ENCODE data around the gene CPNE6. TPM values are rescaled to one million over a fixed set of nuclear protein-coding genes. Genes with fewer than 3 reads are reported as not detected.

CPNE6 gene
- total and polyA plus RNA-seq, 2 of the 13 experiments (the other 11 are each of a cell fraction or from before 2014, with no cell fraction given), result not detected

- peak; percentile 43; the same call in 1 of the 2 replicates for TF ChIP-seq ARID4A (CRISPR knock-in tag; IDR thresholded peaks at IDR 0.05; ENCODE audit: borderline replicate concordance)
- TF ChIP-seq HMG20B (CRISPR knock-in tag; conservative IDR thresholded peaks at IDR 0.05), result 0 out of 2 replicates have a peak, but pooled peaks have one; percentile 28
- TF ChIP-seq ZNF230 (CRISPR knock-in tag; IDR thresholded peaks at IDR 0.05), result no peak
- TF ChIP-seq CEBPG (CRISPR knock-in tag; IDR thresholded peaks at IDR 0.05), result peak; percentile 90
- TF ChIP-seq FOSL2 (CRISPR knock-in tag; IDR thresholded peaks at IDR 0.05), result 0 out of 2 replicates have a peak, but pooled peaks have one; percentile 25
- TF ChIP-seq ZNF121 (CRISPR knock-in tag; IDR thresholded peaks at IDR 0.05), result peak; percentile 34; the same call in 1 of the 2 replicates
These were observed 38.7 kb downstream of the CPNE6 start (continued) for GRCh38 chr14:24110060-24110459.

DNA sequence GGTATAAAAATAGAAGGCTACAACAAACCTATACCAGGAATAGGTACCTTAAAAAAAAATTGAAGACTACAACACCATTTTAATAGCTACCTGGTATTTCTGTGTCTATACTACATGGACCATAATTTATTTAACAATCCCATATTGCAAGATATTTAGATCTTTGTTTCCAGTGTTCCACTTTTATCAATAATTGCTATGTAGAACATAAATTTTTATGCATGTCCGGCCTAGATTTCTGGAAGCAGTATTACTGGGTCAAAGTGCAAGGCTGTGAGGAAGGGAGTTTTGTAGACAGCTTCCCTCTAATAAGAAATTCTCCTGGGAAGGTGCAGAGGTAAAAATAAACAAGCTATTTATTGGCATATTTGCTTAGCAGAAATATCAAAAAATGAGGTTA lies 39.2 kb downstream of the CPNE6 start:
- no peak for ATAC-seq
- Histone ChIP-seq H3K4me2 (ENCODE audit: low read depth, low read length) (peak overlapping the region; percentile 26), H3K36me3 (replicated peaks in 1 of 2; ENCODE audit: control insufficient read depth in 1 of 2, insufficient read depth in 2 of 2, low read length in 2 of 2) (no peaks in the 10 kb centered on the region), H4K20me1 (ENCODE audit: insufficient read depth, low read length) (no peaks in the 10 kb centered on the region), H3K27ac (ENCODE audit: extremely low read length, insufficient read depth, low read length) (peak overlapping the region; percentile 4), H3K4me1 (ENCODE audit: insufficient read depth, low read length) (peaks cover 59% of the 10 kb centered on the region), H3K27me3 (ENCODE audit: control insufficient read depth in 1 of 2, insufficient read depth in 2 of 2, low read length in 2 of 2) (no peaks in the 10 kb centered on the region; a peak in 1 of 5 replicates), H3K4me3 (replicated peaks in 1 of 3; ENCODE audit: insufficient read depth in 1 of 3, low read depth in 2 of 3, low read length in 3 of 3) (no peak overlapping the region; a peak in 1 of 6 replicates), H2AFZ (ENCODE audit: low read length) (no peak overlapping the region), H3K79me2 (ENCODE audit: insufficient read depth, low read length) (peaks cover 7% of the 10 kb centered on the region), H3K9me3 (ENCODE audit: low read length) (no peaks in the 10 kb centered on the region), H3K9ac (ENCODE audit: insufficient read depth, low read depth, low read length) (no peak overlapping the region)
- DNase-seq (ENCODE audit: low spot score), result no peak
- in situ Hi-C loops (cut with HindIII; ENCODE audit: extremely low pct_ligation_motif_present, low pct_unique_long_range_greater_than_20kb) (loop anchor here (25.0 kb wide), 1 partner anchor 1523 kb away; the partner anchor contains the start of genes ABHD4 and DAD1), intact Hi-C loops (cut with micrococcal nuclease; ENCODE audit: unreplicated experiment) (loop anchor here (10.0 kb wide), 2 partner anchors 806 to 1016 kb away; partner anchors contain the start of genes ACIN1, BCL2L2, C14orf119 and PPP1R3E)
- CTCF ChIA-PET (ENCODE audit: low intra/inter-chr PET ratio, low total read pairs), result interaction anchor here (1.1 to 5.4 kb wide), 2 partner anchors 50 to 51 kb away, joined by 4 to 86 read pairs; partner anchors contain the start of gene IRF9
- no peak for FAIRE-seq
- no TSS peak for BruUV-seq (replicated peaks)
- WGBS (ENCODE audit: low lambda C conversion rate), result 63% methylated on average over 1 of the region's 1 CpG
- POLR2A ChIA-PET, result interaction anchor here (1.1 to 11.8 kb wide), 8 partner anchors 15 to 160 kb away, joined by 4 to 594 read pairs (median 22); partner anchors contain the start of genes CHMP4A, EMC9, FITM1 and IRF9
- TF ChIP-seq, protein P1, sequence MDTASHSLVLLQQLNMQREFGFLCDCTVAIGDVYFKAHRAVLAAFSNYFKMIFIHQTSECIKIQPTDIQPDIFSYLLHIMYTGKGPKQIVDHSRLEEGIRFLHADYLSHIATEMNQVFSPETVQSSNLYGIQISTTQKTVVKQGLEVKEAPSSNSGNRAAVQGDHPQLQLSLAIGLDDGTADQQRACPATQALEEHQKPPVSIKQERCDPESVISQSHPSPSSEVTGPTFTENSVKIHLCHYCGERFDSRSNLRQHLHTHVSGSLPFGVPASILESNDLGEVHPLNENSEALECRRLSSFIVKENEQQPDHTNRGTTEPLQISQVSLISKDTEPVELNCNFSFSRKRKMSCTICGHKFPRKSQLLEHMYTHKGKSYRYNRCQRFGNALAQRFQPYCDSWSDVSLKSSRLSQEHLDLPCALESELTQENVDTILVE (CRISPR knock-in tag; IDR thresholded peaks at IDR 0.05), result 0 out of 2 replicates have a peak, but pooled peaks have one; percentile 9
- TF ChIP-seq RXRB (CRISPR knock-in tag; IDR thresholded peaks at IDR 0.05; ENCODE audit: borderline replicate concordance), result 0 out of 2 replicates have a peak, but pooled peaks have one; percentile 9
- peak; percentile 17; the same call in 1 of the 2 replicates for TF ChIP-seq NR2F6 (IDR thresholded peaks at IDR 0.05)
- TF ChIP-seq NR2F6 (CRISPR knock-in tag; IDR thresholded peaks at IDR 0.05), result no peak
- no peak for TF ChIP-seq ZNF30 (CRISPR knock-in tag; IDR thresholded peaks at IDR 0.05)
- no peak for TF ChIP-seq SOX6 (IDR thresholded peaks at IDR 0.05)
- no peak for TF ChIP-seq SOX6 (CRISPR knock-in tag; IDR thresholded peaks at IDR 0.05)
- peak; percentile 32; the same call in 1 of the 2 replicates for TF ChIP-seq MTF2 (CRISPR knock-in tag; IDR thresholded peaks at IDR 0.05; ENCODE audit: borderline replicate concordance)
- TF ChIP-seq FOXA3 (CRISPR knock-in tag; IDR thresholded peaks at IDR 0.05), result peak; percentile 30; the same call in 1 of the 2 replicates
- TF ChIP-seq ARNT2 (CRISPR knock-in tag; IDR thresholded peaks at IDR 0.05; ENCODE audit: low read depth), result 0 out of 2 replicates have a peak, but pooled peaks have one; percentile 41
- TF ChIP-seq, protein P2, sequence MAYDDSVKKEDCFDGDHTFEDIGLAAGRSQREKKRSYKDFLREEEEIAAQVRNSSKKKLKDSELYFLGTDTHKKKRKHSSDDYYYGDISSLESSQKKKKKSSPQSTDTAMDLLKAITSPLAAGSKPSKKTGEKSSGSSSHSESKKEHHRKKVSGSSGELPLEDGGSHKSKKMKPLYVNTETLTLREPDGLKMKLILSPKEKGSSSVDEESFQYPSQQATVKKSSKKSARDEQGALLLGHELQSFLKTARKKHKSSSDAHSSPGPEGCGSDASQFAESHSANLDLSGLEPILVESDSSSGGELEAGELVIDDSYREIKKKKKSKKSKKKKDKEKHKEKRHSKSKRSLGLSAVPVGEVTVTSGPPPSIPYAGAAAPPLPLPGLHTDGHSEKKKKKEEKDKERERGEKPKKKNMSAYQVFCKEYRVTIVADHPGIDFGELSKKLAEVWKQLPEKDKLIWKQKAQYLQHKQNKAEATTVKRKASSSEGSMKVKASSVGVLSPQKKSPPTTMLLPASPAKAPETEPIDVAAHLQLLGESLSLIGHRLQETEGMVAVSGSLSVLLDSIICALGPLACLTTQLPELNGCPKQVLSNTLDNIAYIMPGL (CRISPR knock-in tag; IDR thresholded peaks at IDR 0.05; ENCODE audit: borderline replicate concordance in 1 of 2, low read depth in 1 of 2), result 0 out of 4 replicates have a peak, but pooled peaks of 1 of the 2 experiments have one; percentile 9

All from HepG2 (cell line).